GM18951 (cell line): ENCODE results near the gene NKPD1.
"Not testable (repeated sequence)": the region's sequence is repeated elsewhere in the genome, so short reads cannot be mapped to it uniquely, and the experiment has no call there.

Experiments
- POLR2A ChIP-seq: IDR thresholded peaks from 4 replicates; pipeline ENCODE4 v1.6.1; 2011; ENCODE audit warnings: mild to moderate bottlenecking; ENCODE audit not compliant: insufficient read length, insufficient read depth; ENCODE audit errors: extremely low read depth
- in situ Hi-C: fragments of 300-500 bp; cut with MboI; formaldehyde crosslinking; loops from one replicate; pipeline ENCODE4 v1.12.0; 2022; ENCODE audit warnings: low sequenced_read_pairs, mixed read lengths, inconsistent platforms; ENCODE audit not compliant: unreplicated experiment

The NKPD1 gene

DNA sequence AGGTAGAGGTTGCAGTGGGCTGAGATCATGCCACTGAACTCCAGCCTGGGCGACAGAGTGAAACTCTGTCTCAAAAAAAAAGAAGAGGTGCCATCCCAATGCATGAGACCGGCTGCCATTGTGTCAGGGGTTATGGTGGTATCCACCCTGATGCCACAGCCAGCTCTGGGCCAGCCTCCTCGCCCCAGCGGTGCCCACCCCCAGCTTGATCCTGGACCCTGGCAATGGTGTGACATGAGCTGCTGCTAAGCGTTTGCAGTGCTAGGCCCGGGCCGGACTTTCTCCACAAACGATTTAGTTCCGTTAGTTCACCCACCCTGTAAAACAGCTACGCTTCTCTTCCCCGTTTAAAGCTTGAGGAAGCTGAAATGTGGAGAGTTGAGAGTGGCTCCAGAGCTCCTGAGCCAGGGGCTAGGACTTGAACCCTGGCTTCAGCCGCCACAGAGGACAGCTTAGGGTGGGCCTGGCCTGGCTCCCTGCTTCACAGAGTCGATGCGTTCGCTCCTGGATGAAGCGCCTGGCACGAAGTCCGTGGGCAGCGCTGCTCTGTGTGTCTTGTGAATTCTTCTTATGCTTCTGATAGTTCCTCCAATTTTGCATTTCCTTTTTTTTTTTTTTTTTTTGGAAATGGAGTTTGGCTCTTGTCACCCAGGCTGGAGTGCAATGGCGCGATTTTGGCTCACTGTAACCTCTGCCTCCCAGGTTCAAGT lies 25.5 kb downstream of the NKPD1 start:
- TF ChIP-seq POLR2A: no peak
- in situ Hi-C loops: no loop called here

DNA sequence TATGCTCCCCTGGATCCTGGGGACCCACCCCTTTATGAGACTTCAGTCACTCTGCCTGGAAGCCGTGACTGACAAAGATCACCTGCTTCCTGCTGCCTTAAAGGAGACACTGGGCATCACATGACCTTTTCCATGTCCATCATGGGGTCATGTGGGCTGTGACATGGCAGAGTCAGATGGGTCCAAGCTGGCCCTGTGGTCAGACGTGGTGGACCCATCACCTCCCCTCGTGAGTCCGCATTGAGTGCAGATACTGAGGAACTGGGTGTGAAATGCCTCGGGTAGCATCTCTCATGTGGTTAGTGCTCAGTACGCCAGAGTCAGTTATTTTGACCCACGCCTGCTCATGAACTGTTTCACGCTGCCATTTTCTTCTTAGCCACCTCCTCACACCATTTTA lies 27.1 kb downstream of the NKPD1 start:
- in situ Hi-C loops: no loop called here
- no peak for TF ChIP-seq POLR2A

DNA sequence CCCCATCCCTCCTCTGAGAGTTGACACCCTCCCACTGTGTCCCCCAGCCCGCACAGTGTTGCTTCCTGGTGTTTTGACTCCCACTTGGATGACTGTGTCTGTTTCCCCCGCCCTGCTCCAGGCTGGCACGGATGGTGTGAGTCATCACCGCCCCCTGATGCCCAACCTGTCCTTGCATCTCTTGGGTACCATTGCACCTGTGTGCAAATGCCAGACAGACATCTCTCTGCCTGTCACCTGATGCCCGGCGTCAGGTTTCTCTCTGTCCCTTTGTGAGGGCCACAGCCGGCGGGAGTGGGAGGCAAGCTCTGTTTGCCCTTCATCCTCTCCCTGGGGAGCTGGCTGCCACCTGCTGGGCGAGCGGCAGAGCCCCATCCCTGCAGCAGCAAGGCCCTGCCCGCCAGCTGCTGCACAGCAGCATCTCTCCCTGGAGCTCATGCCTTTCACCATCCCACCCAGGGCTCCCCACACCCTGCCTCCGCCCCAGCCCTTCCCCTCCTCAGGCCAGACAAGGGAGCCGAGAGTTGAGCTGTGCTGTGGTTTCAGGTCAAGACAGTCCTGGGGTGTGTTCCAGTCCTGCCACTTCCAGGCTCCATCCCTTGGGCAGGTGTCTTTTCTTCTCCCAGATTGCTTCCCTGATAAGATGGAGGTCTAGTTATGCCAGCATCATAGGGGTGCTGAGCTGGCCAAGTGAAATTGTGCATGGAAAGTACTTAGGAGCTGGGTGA lies 29.7 kb downstream of the NKPD1 start:
- no peak for TF ChIP-seq POLR2A
- in situ Hi-C loops: no loop called here

DNA sequence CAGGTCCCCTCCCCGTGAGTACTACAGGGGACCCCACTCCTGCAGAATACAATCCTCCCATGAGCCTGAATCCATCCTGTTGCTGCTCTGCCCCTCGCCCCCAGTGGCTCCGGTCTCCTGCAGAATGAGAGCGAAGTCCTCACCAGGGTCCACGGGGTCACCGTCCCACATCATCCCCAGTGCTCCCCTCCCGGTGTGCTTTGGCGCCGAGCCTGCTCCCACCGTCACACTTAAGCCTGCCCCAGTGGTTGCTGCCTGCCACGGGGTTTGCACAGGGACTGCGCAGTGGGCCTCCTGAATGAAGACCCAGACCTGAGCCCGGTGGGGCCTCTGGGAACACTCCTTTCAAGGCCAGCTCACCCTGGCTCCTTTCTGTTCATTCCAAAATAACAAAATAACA lies 30.5 kb downstream of the NKPD1 start:
- in situ Hi-C loops: no loop called here
- no peak for TF ChIP-seq POLR2A

DNA sequence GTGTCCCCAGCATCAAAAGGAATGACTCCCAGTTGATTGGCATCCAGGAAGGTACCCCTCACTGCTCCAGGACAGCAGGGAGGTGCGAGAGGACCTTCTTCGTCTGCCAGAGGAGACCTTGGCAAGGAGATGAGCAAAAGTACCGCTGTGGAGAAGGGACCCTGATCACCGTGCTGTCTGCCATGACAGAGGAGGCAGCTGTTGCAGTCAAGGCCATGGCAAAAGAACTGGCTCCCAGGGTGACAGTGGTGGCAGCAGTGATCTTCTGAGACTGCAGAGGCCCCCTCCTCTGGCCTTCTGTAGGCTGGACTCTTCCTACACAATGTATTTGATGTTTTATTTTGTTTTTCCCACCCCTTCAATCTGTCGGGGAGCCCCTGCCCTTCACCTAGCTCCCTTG lies 32.0 kb downstream of the NKPD1 start:
- no peak for TF ChIP-seq POLR2A
- in situ Hi-C loops: no loop called here

DNA sequence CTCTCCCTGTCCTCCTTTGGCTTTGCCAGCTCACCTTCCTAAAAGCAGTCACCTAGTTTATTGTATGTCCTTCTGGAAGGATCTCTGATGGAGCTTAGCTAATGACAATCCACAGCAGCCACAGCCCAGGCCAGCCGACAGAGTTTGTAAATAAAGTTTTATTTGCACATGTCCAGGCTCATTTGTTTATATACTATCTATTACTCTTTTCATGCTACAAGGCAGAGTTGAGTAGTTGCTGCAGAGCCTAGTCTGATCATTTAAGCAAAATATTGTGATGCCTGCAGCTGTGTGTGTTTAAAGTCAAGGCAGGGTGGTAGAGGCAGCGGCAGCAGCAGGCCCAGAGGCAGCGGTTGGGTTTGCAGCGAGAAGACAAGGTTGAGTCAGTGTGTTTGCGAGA lies 32.6 kb downstream of the NKPD1 start:
- in situ Hi-C loops: no loop called here
- TF ChIP-seq POLR2A: no peak

DNA sequence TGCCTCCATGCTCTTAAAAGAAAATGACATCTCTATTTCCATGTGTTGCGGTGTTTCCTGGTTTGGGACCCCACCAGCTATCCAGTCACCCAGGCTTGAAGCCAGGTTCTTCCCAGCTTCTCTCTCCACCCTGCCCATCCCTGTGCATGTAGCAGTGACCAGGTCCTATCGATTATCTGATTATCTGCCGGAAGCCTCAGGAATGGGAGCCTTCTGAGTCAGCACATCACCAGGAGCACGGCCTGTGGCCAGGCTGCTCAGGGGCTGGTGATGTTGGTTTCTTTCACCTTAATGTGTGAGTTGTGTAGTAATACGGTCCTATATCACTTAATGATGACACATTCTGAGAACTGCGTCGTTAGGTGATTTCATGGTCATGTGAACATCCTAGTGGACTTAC lies 34.1 kb downstream of the NKPD1 start:
- TF ChIP-seq POLR2A: no peak
- in situ Hi-C loops: no loop called here

DNA sequence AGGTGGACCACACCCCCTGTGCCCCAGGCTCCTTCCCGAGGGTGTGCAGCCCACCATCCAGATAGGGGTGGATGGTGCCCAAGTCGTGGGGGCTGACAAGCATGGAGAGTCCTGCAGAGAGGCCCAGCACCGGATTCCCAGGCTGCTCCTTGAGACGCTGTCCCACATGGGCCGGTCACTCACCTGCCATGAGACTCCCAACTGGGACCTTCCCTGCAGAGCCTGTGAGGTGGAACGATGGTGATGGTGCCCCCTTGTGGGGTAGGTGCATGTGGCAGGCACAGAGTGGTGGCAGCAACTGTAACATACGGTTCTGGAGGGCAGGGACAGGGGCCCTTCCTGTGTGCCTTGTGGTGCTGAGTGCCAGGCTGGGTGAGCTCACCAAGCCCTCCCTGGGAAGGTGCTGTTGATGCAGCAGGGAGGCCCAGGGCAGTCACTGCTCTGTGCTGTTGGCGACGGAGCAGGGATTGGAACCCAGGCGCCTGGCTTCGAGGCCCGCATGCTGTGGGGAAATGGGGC lies 34.7 kb downstream of the NKPD1 start:
- in situ Hi-C loops: no loop called here
- no peak for TF ChIP-seq POLR2A

DNA sequence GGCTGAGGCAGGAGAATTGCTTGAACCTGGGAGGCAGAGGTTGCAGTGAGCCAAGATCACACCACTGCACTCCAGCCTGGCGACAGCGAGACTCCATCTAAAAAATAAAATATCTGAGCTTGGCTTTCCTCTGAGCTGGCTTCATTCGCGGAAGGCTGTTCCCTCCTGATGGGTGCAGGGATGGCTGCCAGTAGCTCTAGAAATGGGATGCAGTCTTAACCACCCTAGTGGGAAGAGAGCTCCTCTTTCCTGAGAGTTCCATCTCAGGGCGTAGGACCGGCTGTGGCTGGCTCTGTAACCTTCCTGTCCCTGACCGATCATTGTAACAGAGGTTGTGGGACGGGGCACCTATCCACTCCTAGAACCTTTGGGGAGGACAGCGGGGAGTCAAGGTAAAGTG lies 35.4 kb downstream of the NKPD1 start:
- no peak for TF ChIP-seq POLR2A
- in situ Hi-C loops: no loop called here

DNA sequence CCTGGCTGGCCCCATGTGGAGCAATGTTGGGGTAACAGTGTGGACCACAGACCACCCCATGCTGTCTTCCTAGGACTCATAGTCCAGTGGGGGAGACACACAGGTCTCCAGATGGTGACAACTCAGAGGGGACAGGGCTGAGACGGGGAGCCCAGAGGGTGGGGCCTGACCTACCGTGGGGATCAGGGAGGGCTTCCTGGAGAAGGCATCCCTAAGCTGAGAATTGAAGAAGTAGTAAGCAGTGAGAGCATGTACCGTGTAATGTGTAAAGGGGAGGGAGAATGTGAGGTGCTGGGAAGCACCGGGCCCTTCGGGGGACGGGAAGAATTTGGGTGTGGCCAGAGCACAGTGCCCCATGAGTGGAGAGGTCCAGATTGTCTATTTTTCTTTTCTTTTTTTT lies 36.8 kb downstream of the NKPD1 start:
- TF ChIP-seq POLR2A: no peak
- in situ Hi-C loops: no loop called here

DNA sequence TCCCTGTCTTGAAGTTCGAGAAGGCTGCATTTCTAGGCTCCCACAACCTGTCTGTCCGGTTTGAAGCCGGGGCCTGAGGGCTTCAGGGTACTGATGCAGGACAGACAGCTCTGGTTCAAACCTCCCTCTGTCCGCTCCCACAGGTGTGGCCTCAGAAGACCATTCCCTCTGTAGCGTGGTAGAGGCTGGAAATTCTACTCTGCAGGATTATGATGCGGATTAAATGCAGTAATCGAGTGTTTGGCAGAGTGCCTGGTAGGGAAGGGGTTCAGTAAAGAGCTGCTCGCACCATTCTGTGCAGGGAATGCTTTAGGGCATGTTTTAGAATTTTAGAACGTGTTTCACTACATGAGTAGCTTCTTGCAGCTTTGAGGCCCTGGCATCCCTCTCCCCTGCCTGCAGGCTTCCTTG lies 37.3 kb downstream of the NKPD1 start:
- in situ Hi-C loops: no loop called here
- no peak for TF ChIP-seq POLR2A

DNA sequence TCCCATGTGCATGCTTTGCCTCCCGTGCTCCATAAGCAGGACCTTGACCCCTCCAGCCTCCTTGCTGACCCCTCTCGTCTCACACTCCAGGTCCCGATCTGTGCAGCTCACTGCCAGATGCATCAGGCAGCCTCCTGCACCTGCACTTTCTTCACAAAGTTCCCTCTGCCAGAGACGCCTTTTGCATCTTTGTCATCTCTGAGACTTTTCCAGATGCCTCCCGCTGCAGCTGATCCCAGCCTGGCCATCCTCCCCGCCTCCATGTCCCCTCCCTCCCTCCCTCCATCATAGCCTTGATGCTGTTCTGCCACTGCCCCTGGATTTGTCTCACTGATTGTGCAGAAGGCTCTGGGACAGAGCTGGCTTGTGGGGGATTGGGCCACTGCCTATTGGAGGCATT lies 38.0 kb downstream of the NKPD1 start:
- no peak for TF ChIP-seq POLR2A
- in situ Hi-C loops: no loop called here

DNA sequence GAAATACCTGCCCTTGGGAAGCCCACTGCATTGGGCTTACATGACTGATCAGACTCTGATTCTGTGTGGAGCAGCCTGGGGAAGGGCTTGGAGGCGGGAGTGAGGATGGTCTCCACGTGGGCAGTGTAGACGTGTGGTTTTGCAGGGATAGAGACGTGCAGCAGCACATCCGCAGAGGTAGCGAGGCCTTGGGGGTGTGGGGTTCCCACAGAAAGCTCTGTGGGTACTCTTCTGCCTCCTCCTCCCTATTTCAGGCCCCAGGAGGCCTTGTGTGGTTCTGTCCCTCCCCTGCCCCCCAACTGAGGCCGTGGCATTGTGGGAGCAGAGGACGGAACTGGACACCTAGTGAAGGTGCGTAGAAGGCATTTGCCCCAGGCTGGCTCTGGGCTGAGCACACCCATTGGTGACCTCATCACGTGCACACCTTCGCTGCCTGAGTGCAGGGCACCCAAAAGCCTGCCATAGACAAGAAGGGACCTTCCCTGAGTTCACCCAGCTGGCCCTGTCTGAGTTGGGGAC lies 38.9 kb downstream of the NKPD1 start:
- TF ChIP-seq POLR2A: no peak
- in situ Hi-C loops: no loop called here

DNA sequence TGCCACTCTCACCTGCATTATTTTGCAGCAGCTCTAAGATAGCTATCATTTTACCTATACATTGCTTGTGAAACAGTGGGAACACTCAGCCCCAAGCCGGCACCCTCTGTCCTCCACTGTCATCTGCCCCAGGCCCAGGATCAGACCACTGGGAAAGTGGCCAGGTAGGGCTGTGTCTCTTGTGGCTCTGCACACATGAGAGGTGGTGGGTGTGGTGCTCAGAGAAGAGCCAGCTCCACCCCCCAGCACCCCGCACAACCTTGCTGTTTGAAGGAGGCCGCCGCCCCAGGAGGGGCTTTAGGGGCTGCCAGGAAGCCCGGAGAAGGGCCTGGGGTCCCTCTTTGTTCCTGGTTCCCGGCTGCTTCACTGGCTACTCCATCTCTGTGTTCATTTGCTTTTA lies 41.2 kb downstream of the NKPD1 start:
- TF ChIP-seq POLR2A: no peak
- in situ Hi-C loops: no loop called here

DNA sequence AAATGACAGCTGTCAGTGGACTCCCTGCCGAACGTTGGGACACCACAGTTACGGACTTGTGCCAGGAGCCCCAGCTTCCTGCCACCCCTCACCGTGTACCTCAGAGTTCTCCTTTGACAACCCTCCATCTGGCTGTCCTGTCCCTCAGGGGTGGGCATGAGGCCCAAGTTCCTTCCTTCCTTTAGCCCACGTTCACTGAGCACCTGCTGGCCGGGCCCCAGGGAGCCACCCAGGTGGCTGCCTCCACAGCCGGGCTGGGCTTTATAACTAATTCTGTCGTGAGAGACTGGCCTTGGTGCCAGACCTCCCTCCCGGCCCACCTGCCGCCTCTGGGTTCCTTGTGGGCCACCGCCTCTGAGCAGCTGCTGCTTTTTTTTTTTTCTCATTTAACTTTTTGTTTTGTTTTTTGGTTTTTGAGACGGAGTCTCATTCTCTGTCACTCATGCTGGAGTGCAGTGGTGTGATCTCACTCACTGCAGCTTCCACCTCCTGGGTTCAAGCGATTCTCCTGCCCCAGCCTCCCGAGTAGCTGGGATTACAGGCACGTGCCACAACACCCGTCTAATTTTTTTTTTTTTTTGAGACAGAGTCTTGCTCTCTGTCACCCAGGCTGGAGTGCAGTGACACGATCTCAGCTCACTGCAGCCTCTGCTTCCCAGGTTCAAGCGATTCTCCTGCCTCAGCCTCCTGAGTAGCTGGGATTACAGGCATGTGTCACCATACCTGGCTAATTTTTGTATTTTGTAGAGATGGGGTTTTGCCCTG lies 42.0 kb downstream of the NKPD1 start:
- in situ Hi-C loops: not testable (repeated sequence)
